HepG2 (cell line): ENCODE results near the gene SPRR5. TPM values are rescaled to one million over a fixed set of nuclear protein-coding genes. Genes with fewer than 3 reads are reported as not detected.

ENCODE experiments used
- ATAC-seq: fragments of 200-7000 bp; cut with Tn5 transposase; 3 replicates; pipeline ENCODE4 v1.9.1; 2020; ENCODE audit warnings: mild to moderate bottlenecking, moderate library complexity
- BruUV-seq: library from RNA; stranded (reverse); fragments of 400-500 nt; replicated peaks from 2 replicates; lab custom pipeline; 2021; lab: Mats Ljungman, UMichigan
- CTCF ChIA-PET: fragments of 300-600 bp; formaldehyde crosslinking; extraction: SDS; loops from one replicate; lab custom pipeline; 2021; ENCODE audit warnings: low total read pairs, inconsistent platforms, low intra/inter-chr PET ratio; lab: Yijun Ruan, JAX
- POLR2A ChIA-PET: fragments of 350-600 bp; sonication (Branson Sonifier 250); formaldehyde crosslinking; loops from one replicate; lab custom pipeline; 2020; ENCODE audit warnings: antibody characterized with exemption, inconsistent platforms; lab: Yijun Ruan, JAX
- DNase-seq: peaks from one replicate; pipeline ENCODE4 v3.0.0-alpha.2; 2015; ENCODE audit warnings: low spot score
- FAIRE-seq: peaks from 3 replicates; lab custom pipeline; 2011; peaks lifted over from hg19 to GRCh38; lab: Jason Lieb, UNC
- H2AFZ ChIP-seq: one replicate; pipeline ENCODE4 v1.6.1; 2011; ENCODE audit warnings: low read length, inconsistent platforms
- H3K27ac ChIP-seq: fragments of 300-600 bp; 3 replicates; pipeline ENCODE4 v1.8.0; 2011; ENCODE audit warnings: mixed run types, mild to moderate bottlenecking, mixed read lengths, low read length, inconsistent platforms; ENCODE audit not compliant: insufficient read depth; ENCODE audit errors: extremely low read length
- H3K27me3 ChIP-seq, 2 experiments: fragments of 200-600 bp in 1 of 2; 2 replicates in 1 of 2; 3 replicates in 1 of 2; pipeline versions ENCODE4 v1.6.0 to v1.8.0; 2011; ENCODE audit warnings: low read length in 2 of 2, mild to moderate bottlenecking in 2 of 2, moderate library complexity in 2 of 2, inconsistent platforms in 1 of 2; ENCODE audit not compliant: insufficient read depth in 2 of 2, control insufficient read depth in 1 of 2
- H3K36me3 ChIP-seq, 2 experiments: fragments of 200-600 bp in 1 of 2; replicated peaks in 1 of 2; 2 replicates in 1 of 2; 3 replicates in 1 of 2; pipeline versions ENCODE4 v1.5.1 to v1.8.0; 2011; ENCODE audit warnings: low read length in 2 of 2, inconsistent platforms in 1 of 2; ENCODE audit not compliant: insufficient read depth in 2 of 2, control insufficient read depth in 1 of 2
- H3K4me1 ChIP-seq: 2 replicates; pipeline ENCODE4 v1.5.1; 2012; ENCODE audit warnings: low read length, inconsistent platforms; ENCODE audit not compliant: insufficient read depth
- H3K4me2 ChIP-seq: 2 replicates; pipeline ENCODE4 v1.6.0; 2011; ENCODE audit warnings: low read depth, low read length, inconsistent platforms
- H3K4me3 ChIP-seq, 3 experiments: fragments of 200-600 bp in 1 of 3; sonication (generic), shearing (Covaris generic) in 1 of 3; replicated peaks in 1 of 3; 2 replicates each; pipeline ENCODE4 v1.5.1; 2011 to 2016; ENCODE audit warnings: low read length in 3 of 3, inconsistent platforms in 2 of 3, low read depth in 2 of 3, mild to moderate bottlenecking in 2 of 3, control low read depth in 1 of 3, mixed read lengths in 1 of 3; ENCODE audit not compliant: insufficient read depth in 1 of 3
- H3K79me2 ChIP-seq: one replicate; pipeline ENCODE4 v1.6.1; 2011; ENCODE audit warnings: low read length, inconsistent platforms; ENCODE audit not compliant: insufficient read depth
- H3K9ac ChIP-seq: 2 replicates; pipeline ENCODE4 v1.6.0; 2011; ENCODE audit warnings: mild to moderate bottlenecking, low read depth, low read length, inconsistent platforms; ENCODE audit not compliant: insufficient read depth
- H3K9me3 ChIP-seq: 2 replicates; pipeline ENCODE4 v1.5.1; 2012; ENCODE audit warnings: mild to moderate bottlenecking, low read length
- H4K20me1 ChIP-seq: 2 replicates; pipeline ENCODE4 v1.6.0; 2011; ENCODE audit warnings: inconsistent platforms, mild to moderate bottlenecking, low read length, moderate library complexity; ENCODE audit not compliant: insufficient read depth
- EZH2 ChIP-seq: conservative IDR thresholded peaks from 2 replicates; pipeline ENCODE4 v1.6.1; 2012; ENCODE audit warnings: mild to moderate bottlenecking, low read depth, low read length, moderate library complexity
- FOXJ3 ChIP-seq: sonication (generic); formaldehyde crosslinking; IDR thresholded peaks from 2 replicates; pipeline ENCODE4 v1.4.0; 2020; ENCODE audit warnings: missing genetic modification reagents, mild to moderate bottlenecking, borderline replicate concordance
- IKZF5 ChIP-seq: IDR thresholded peaks from 2 replicates; pipeline ENCODE4 v1.6.1; 2018; ENCODE audit warnings: missing genetic modification reagents, mild to moderate bottlenecking, missing compliant biosample characterization
- MAFK ChIP-seq, 2 experiments: IDR thresholded peaks in 1 of 2; conservative IDR thresholded peaks in 1 of 2; 2 replicates each; pipeline ENCODE4 v1.6.1; 2011; ENCODE audit warnings: improper control_type of control experiment in 2 of 2, low read length in 2 of 2
- MXI1 ChIP-seq: IDR thresholded peaks from 3 replicates; pipeline ENCODE4 v1.6.1; 2012; ENCODE audit warnings: low read depth, low read length, inconsistent platforms, borderline replicate concordance
- NPAS2 ChIP-seq: sonication (generic); formaldehyde crosslinking; IDR thresholded peaks from 2 replicates; pipeline ENCODE4 v1.8.0; 2022; ENCODE audit warnings: mild to moderate bottlenecking, missing genetic modification reagents, borderline replicate concordance
- NR2F6 ChIP-seq, 2 experiments: IDR thresholded peaks; 2 replicates each; pipeline ENCODE4 v1.6.1; 2016; ENCODE audit warnings: antibody characterized with exemption in 1 of 2, mild to moderate bottlenecking in 1 of 2
- RORA ChIP-seq: sonication (generic); formaldehyde crosslinking; IDR thresholded peaks from 2 replicates; pipeline ENCODE4 v1.5.0; 2020; ENCODE audit warnings: mild to moderate bottlenecking, missing genetic modification reagents, moderate library complexity
- WGBS: methylation state at CpG from one replicate; pipeline ENCODE4 v1.1.6; 2017; ENCODE audit warnings: low lambda C conversion rate; 5-methylcytosine and 5-hydroxymethylcytosine counted together
- in situ Hi-C: cut with HindIII; loops from 2 replicates; pipeline ENCODE4 v1.10.0; 2017; ENCODE audit warnings: low pct_unique_long_range_greater_than_20kb; ENCODE audit not compliant: extremely low pct_ligation_motif_present
- intact Hi-C: fragments of 100-400 bp; cut with micrococcal nuclease; formaldehyde crosslinking; loops from one replicate; pipeline ENCODE4 v1.10.0; 2022; ENCODE audit not compliant: unreplicated experiment
- polyA plus RNA-seq, 8 experiments: library from polyadenylated mRNA; depleted of rRNA in 3 of 8; stranded (reverse) in 7 of 8; unstranded in 1 of 8; fragments of >200 nt; fragmentation: Illumina TruSeq in 4 of 8; extraction: Trizol in 4 of 8; gene quantifications; 2 replicates each; pipeline versions ENCODE4 v1.2.1 to v1.2.3, GENCODE V29; 2011 to 2016; ENCODE audit warnings: low read depth in 4 of 8, missing spikeins in 1 of 8, mixed read lengths in 1 of 8; ENCODE audit not compliant: insufficient read depth in 1 of 8
- total RNA-seq, 5 experiments: library from RNA; depleted of rRNA; stranded (reverse); fragments of >200 nt; fragmentation: Illumina TruSeq; extraction: Trizol; gene quantifications; 2 replicates each; pipeline ENCODE4 v1.2.3, GENCODE V29; 2016; ENCODE audit warnings: low read depth in 1 of 5
- TF ChIP-seq, protein P1 (sequence below): sonication (generic); formaldehyde crosslinking; IDR thresholded peaks from 2 replicates; pipeline ENCODE4 v1.4.0; 2020; ENCODE audit warnings: mild to moderate bottlenecking, missing genetic modification reagents, borderline replicate concordance

The SPRR5 gene
- total and polyA plus RNA-seq, 2 of the 13 experiments (the other 11 are each of a cell fraction or from before 2014, with no cell fraction given): not detected

GRCh38 chr1:152932170-152932811, 14.7 kb upstream of the SPRR5 start:
- no TSS peak for BruUV-seq
- no peaks in the 10 kb centered on the region for H3K36me3 ChIP-seq
- H3K4me2 ChIP-seq: no peak overlapping the region
- POLR2A ChIA-PET: no interaction called here
- CTCF ChIA-PET: no interaction called here
- H3K9me3 ChIP-seq: no peaks in the 10 kb centered on the region
- intact Hi-C loops: no loop called here
- H3K4me1 ChIP-seq: peaks cover 6% of the 10 kb centered on the region
- TF ChIP-seq, protein P1, sequence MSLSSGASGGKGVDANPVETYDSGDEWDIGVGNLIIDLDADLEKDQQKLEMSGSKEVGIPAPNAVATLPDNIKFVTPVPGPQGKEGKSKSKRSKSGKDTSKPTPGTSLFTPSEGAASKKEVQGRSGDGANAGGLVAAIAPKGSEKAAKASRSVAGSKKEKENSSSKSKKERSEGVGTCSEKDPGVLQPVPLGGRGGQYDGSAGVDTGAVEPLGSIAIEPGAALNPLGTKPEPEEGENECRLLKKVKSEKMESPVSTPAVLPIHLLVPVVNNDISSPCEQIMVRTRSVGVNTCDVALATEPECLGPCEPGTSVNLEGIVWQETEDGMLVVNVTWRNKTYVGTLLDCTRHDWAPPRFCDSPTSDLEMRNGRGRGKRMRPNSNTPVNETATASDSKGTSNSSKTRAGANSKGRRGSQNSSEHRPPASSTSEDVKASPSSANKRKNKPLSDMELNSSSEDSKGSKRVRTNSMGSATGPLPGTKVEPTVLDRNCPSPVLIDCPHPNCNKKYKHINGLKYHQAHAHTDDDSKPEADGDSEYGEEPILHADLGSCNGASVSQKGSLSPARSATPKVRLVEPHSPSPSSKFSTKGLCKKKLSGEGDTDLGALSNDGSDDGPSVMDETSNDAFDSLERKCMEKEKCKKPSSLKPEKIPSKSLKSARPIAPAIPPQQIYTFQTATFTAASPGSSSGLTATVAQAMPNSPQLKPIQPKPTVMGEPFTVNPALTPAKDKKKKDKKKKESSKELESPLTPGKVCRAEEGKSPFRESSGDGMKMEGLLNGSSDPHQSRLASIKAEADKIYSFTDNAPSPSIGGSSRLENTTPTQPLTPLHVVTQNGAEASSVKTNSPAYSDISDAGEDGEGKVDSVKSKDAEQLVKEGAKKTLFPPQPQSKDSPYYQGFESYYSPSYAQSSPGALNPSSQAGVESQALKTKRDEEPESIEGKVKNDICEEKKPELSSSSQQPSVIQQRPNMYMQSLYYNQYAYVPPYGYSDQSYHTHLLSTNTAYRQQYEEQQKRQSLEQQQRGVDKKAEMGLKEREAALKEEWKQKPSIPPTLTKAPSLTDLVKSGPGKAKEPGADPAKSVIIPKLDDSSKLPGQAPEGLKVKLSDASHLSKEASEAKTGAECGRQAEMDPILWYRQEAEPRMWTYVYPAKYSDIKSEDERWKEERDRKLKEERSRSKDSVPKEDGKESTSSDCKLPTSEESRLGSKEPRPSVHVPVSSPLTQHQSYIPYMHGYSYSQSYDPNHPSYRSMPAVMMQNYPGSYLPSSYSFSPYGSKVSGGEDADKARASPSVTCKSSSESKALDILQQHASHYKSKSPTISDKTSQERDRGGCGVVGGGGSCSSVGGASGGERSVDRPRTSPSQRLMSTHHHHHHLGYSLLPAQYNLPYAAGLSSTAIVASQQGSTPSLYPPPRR (CRISPR knock-in tag): no peak
- no peak for ATAC-seq
- no peak overlapping the region for H3K4me3 ChIP-seq
- H3K27me3 ChIP-seq: no peaks in the 10 kb centered on the region
- FAIRE-seq: no peak
- H2AFZ ChIP-seq: no peak overlapping the region
- no peak overlapping the region for H3K9ac ChIP-seq
- DNase-seq: no peak
- in situ Hi-C loops: no loop called here
- no peaks in the 10 kb centered on the region for H4K20me1 ChIP-seq
- H3K27ac ChIP-seq: no peak overlapping the region
- no peaks in the 10 kb centered on the region for H3K79me2 ChIP-seq
- WGBS: 0% methylated on average over 4 of the region's 4 CpGs

DNA sequence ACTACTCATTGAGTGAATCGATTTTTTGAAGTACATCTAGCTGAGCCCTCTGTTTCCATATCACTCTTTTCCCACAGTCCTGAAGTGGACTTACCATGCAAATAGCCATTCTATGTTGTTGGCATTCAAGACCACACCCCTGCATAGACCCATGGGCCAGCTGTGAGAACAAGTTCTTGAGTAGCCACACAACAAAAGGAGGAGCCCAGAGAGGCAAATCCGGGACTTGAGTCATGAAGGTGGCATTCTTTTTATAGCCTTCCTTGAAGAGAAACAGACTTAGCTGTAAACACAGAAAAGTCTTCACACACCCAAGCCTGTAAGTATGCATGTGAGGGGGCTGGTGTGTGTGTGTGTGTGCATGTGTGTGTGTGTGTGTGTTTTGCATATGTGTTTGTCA, 13.8 kb upstream of the SPRR5 start:
- DNase-seq: no peak
- Histone ChIP-seq H3K36me3 (no peaks in the 10 kb centered on the region), H3K79me2 (no peaks in the 10 kb centered on the region), H3K4me1 (peaks cover 6% of the 10 kb centered on the region), H3K4me3 (no peak overlapping the region), H3K9ac (no peak overlapping the region), H2AFZ (no peak overlapping the region), H3K27me3 (no peaks in the 10 kb centered on the region), H3K27ac (no peak overlapping the region), H4K20me1 (no peaks in the 10 kb centered on the region), H3K9me3 (no peaks in the 10 kb centered on the region), H3K4me2 (no peak overlapping the region)
- intact Hi-C loops (no loop called here), in situ Hi-C loops (no loop called here)
- 0% methylated on average over 2 of the region's 2 CpGs for WGBS
- POLR2A ChIA-PET: no interaction called here
- no peak for ATAC-seq
- CTCF ChIA-PET: no interaction called here
- no peak for FAIRE-seq
- BruUV-seq: no TSS peak
- TF ChIP-seq IKZF5 (CRISPR knock-in tag): no peak
- TF ChIP-seq MAFK (conservative IDR thresholded peaks at IDR 0.05 in 1 of 2, IDR thresholded peaks at IDR 0.05 in 1 of 2; ENCODE audit: low read length in 2 of 2): no peak
- TF ChIP-seq NR2F6 (IDR thresholded peaks at IDR 0.05): no peak
- TF ChIP-seq NR2F6 (CRISPR knock-in tag; IDR thresholded peaks at IDR 0.05): no peak
- TF ChIP-seq EZH2: no peak
- TF ChIP-seq FOXJ3: no peak
- TF ChIP-seq NPAS2: no peak
- no peak for TF ChIP-seq RORA (CRISPR knock-in tag)
- TF ChIP-seq MXI1: no peak
